H1 (cell line): ENCODE measurements around the gene REPIN1. TPM values are rescaled to one million over a fixed set of nuclear protein-coding genes. Genes with fewer than 3 reads are reported as not detected.

Experiments
- CHD7 ChIP-seq: fragments of 300-600 bp; sonication (generic); IDR thresholded peaks from 2 replicates; pipeline ENCODE4 v1.7.1; 2012; ENCODE audit warnings: low read length, moderate library complexity, mild to moderate bottlenecking, inconsistent platforms; ENCODE audit not compliant: insufficient replicate concordance
- polyA plus RNA-seq, 7 experiments: library from polyadenylated mRNA; depleted of rRNA in 3 of 7; stranded (reverse) in 5 of 7; unstranded in 2 of 7; fragments of >200 nt in 5 of 7; fragments of 200-250 nt in 2 of 7; gene quantifications; 1 replicate in 5 of 7; 2 replicates in 1 of 7; 4 replicates in 1 of 7; pipeline versions ENCODE4 v1.2.1 to v1.2.3, GENCODE V29; 2011 to 2013; ENCODE audit warnings: missing spikeins in 2 of 7, mixed read lengths in 2 of 7
- total RNA-seq: library from RNA; stranded (reverse); fragmentation: NEBNext Ultra II Directional; extraction: Animal tissue kit (Norgen Biotek cat#: 25700); gene quantifications from 2 replicates; pipeline ENCODE4 v1.2.1, GENCODE V29; 2021

The REPIN1 gene
- total and polyA plus RNA-seq, 2 of the 8 experiments (the other 6 are each of a cell fraction or from before 2014, with no cell fraction given), result 98.6 to 125 TPM

- no peak for TF ChIP-seq CHD7
Observed at GRCh38 chr7:150398965-150399320, 30.3 kb downstream of the REPIN1 start (continued).
